ENCODE measurements around the gene RMDN2. TPM values are rescaled to one million over a fixed set of nuclear protein-coding genes. Genes with fewer than 3 reads are reported as not detected.

RMDN2 gene
- total and polyA plus RNA-seq, 10 donors = 10.8 to 57.1 (median 29.6) TPM

GRCh38 chr2:37887286-37887685 lies 37.8 kb upstream of the RMDN2 start:
- H3K27ac ChIP-seq = no peak overlapping the region
- peaks cover 7 to 20% (median 19%) of the 10 kb centered on the region in 6 donors for H3K4me1 ChIP-seq
- WGBS, 5 donors = 74 to 89% (median 86%) methylated on average over 4 of the region's 4 CpGs
- H3K27me3 ChIP-seq (replicated peaks in 1 of 7) = no peaks in the 10 kb centered on the region
- intact Hi-C loops (cut with DNase I; ENCODE audit: low total_unique reads) = no loop called here
- no peaks in the 10 kb centered on the region for H3K9me3 ChIP-seq
- H3K4me3 ChIP-seq = no peak overlapping the region
- TF ChIP-seq POLR2A (IDR thresholded peaks at IDR 0.05) = no peak
- no peak for TF ChIP-seq POLR2AphosphoS5 (IDR thresholded peaks at IDR 0.05)
- H3K36me3 ChIP-seq = no peaks in the 10 kb centered on the region
- no peak for DNase-seq

DNA sequence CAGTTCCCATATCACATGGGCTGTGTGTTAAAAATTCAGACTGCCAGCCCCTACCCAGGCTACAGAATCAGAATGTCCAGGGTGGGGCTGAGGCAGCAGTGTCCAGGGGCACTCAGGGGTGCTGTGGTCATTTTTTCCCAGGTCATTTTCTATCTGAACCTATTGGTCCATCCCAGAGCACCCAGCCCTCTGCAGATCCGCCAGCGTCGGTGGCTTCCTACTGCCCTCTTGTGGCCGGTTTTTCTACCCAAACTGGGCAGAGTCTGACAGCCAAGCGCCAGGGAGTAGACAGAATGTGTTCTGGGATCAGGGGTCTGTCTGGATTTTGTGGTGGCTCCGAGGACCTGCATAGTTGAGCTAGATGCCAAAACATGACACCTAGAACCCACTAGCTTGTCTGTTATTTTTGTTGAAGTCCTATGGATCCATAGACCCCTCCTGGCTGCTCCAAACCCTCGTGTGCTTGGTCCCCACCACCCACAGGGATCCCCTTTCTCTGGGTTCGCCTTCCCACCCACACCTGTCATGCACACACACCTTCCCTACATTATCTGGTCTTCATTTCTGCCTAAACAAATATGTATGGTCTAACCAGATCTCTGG lies 34.1 kb upstream of the RMDN2 start:
- DNase-seq = peak; percentile 90
- TF ChIP-seq POLR2A (IDR thresholded peaks at IDR 0.05) = no peak
- peak; percentile 25 to 89 (median 70) for TF ChIP-seq CTCF (IDR thresholded peaks at IDR 0.05 in 8 of 11, conservative IDR thresholded peaks at IDR 0.05 in 3 of 11)
- peak in 2 of 3 donors; percentile 27 to 29 for TF ChIP-seq POLR2AphosphoS5 (IDR thresholded peaks at IDR 0.05)
- H3K27ac ChIP-seq = no peak overlapping the region
- no peaks in the 10 kb centered on the region for H3K9me3 ChIP-seq
- intact Hi-C loops (cut with DNase I; ENCODE audit: low total_unique reads) = loop anchor here (10.0 kb wide), 1 partner anchor 224 kb away; no protein-coding TSS in a partner anchor
- no peak overlapping the region for H3K4me3 ChIP-seq
- no peaks in the 10 kb centered on the region for H3K27me3 ChIP-seq (replicated peaks in 1 of 7)
- WGBS, 5 donors = 19 to 25% (median 23%) methylated on average over 8 of the region's 8 CpGs
- H3K4me1 ChIP-seq = peaks cover 15 to 51% (median 38%) of the 10 kb centered on the region in 6 donors
- no peaks in the 10 kb centered on the region for H3K36me3 ChIP-seq

DNA sequence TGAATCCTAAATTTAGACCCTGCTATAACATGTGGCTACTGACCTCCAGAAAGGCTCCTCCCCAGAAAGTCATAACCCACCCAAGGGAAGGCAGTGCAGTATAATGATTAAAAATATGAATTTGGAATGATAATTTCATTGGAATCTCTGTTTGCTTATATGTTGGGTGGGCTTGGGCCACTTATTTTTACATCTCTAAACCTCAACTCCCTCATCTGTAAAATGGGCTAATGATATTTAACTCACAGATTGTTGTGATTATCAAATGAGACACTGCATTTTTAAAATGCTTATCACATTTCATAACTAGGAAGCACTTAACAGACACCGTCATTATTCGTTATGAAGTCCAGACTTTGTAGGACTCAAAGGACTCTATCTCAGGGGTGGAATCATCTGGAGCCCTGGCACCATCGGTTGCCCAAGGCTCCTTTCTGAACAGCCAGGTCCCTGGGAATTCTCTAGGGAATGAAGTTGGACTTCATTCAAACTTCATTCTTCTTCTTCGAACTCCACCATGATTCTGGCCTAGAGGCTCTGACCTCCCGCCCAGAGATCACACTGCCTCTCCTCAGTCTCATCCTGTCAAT lies 33.1 kb upstream of the RMDN2 start:
- Histone ChIP-seq H3K4me3 (peak overlapping the region in 1 of 8 donors; percentile 27), H3K36me3 (no peaks in the 10 kb centered on the region), H3K27me3 (replicated peaks in 1 of 7) (no peaks in the 10 kb centered on the region), H3K9me3 (no peaks in the 10 kb centered on the region), H3K4me1 (peaks cover 15 to 55% (median 38%) of the 10 kb centered on the region in 6 donors), H3K27ac (peak overlapping the region in 5 of 8 donors; percentile 42 to 63 (median 50))
- intact Hi-C loops (cut with DNase I; ENCODE audit: low total_unique reads) = loop anchor here (10.0 kb wide), 1 partner anchor 223 kb away; no protein-coding TSS in a partner anchor
- TF ChIP-seq POLR2AphosphoS5 (IDR thresholded peaks at IDR 0.05) (no peak), POLR2A (IDR thresholded peaks at IDR 0.05) (no peak), CTCF (IDR thresholded peaks at IDR 0.05 in 8 of 11, conservative IDR thresholded peaks at IDR 0.05 in 3 of 11) (no peak)
- DNase-seq = no peak
- 20 to 48% (median 24%) methylated on average over 5 of the region's 5 CpGs for WGBS, 5 donors

GRCh38 chr2:37892436-37893114 lies 32.5 kb upstream of the RMDN2 start:
- H3K27me3 ChIP-seq (replicated peaks in 1 of 7) = no peaks in the 10 kb centered on the region
- no peaks in the 10 kb centered on the region for H3K9me3 ChIP-seq
- no peaks in the 10 kb centered on the region for H3K36me3 ChIP-seq
- intact Hi-C loops (cut with DNase I; ENCODE audit: low total_unique reads) = loop anchor here (10.0 kb wide), 1 partner anchor 222 kb away; no protein-coding TSS in a partner anchor
- peak overlapping the region in 5 of 8 donors; percentile 42 to 63 (median 50) for H3K27ac ChIP-seq
- TF ChIP-seq POLR2A (IDR thresholded peaks at IDR 0.05) = no peak
- no peak for TF ChIP-seq CTCF (IDR thresholded peaks at IDR 0.05 in 8 of 11, conservative IDR thresholded peaks at IDR 0.05 in 3 of 11)
- TF ChIP-seq POLR2AphosphoS5 (IDR thresholded peaks at IDR 0.05) = no peak
- H3K4me1 ChIP-seq = peaks cover 15 to 55% (median 38%) of the 10 kb centered on the region in 6 donors
- DNase-seq = no peak
- 9 to 17% (median 14%) methylated on average over 7 of the region's 7 CpGs for WGBS, 5 donors
- H3K4me3 ChIP-seq = peak overlapping the region in 1 of 8 donors; percentile 27
